ENCODE measurements around the gene NFIA.

The NFIA gene

GRCh38 chr1:61379693-61380092 lies 297.3 kb downstream of the NFIA start:
- peaks cover 19% of the 10 kb centered on the region for H3K36me3 ChIP-seq (ENCODE audit: low read depth)
- no peaks in the 10 kb centered on the region for H3K27me3 ChIP-seq (ENCODE audit: insufficient read depth, poor library complexity, severe bottlenecking)
- no peak overlapping the region for H3K27ac ChIP-seq (ENCODE audit: poor library complexity, severe bottlenecking)
- DNase-seq (ENCODE audit: low spot score) (no peak), ATAC-seq (ENCODE audit: low read depth) (no peak)
- TF ChIP-seq, protein P1, sequence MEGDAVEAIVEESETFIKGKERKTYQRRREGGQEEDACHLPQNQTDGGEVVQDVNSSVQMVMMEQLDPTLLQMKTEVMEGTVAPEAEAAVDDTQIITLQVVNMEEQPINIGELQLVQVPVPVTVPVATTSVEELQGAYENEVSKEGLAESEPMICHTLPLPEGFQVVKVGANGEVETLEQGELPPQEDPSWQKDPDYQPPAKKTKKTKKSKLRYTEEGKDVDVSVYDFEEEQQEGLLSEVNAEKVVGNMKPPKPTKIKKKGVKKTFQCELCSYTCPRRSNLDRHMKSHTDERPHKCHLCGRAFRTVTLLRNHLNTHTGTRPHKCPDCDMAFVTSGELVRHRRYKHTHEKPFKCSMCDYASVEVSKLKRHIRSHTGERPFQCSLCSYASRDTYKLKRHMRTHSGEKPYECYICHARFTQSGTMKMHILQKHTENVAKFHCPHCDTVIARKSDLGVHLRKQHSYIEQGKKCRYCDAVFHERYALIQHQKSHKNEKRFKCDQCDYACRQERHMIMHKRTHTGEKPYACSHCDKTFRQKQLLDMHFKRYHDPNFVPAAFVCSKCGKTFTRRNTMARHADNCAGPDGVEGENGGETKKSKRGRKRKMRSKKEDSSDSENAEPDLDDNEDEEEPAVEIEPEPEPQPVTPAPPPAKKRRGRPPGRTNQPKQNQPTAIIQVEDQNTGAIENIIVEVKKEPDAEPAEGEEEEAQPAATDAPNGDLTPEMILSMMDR (IDR thresholded peaks at IDR 0.05; ENCODE audit: poor library complexity, severe bottlenecking) = no peak
- H3K4me3 ChIP-seq (ENCODE audit: severe bottlenecking) = no peak overlapping the region
- no peaks in the 10 kb centered on the region for H3K9me3 ChIP-seq (ENCODE audit: severe bottlenecking)
- peaks cover 4% of the 10 kb centered on the region for H3K4me1 ChIP-seq (ENCODE audit: insufficient read depth, poor library complexity, severe bottlenecking)

GRCh38 chr1:61380561-61380960 lies 298.2 kb downstream of the NFIA start:
- TF ChIP-seq, protein P1 (IDR thresholded peaks at IDR 0.05; ENCODE audit: poor library complexity, severe bottlenecking) = no peak
- Histone ChIP-seq H3K4me1 (ENCODE audit: insufficient read depth, poor library complexity, severe bottlenecking) (no peaks in the 10 kb centered on the region), H3K9me3 (ENCODE audit: severe bottlenecking) (no peaks in the 10 kb centered on the region), H3K27me3 (ENCODE audit: insufficient read depth, poor library complexity, severe bottlenecking) (no peaks in the 10 kb centered on the region), H3K4me3 (ENCODE audit: severe bottlenecking) (no peak overlapping the region), H3K27ac (ENCODE audit: poor library complexity, severe bottlenecking) (no peak overlapping the region), H3K36me3 (ENCODE audit: low read depth) (peaks cover 20% of the 10 kb centered on the region)
- DNase-seq (ENCODE audit: low spot score) = no peak
- ATAC-seq (ENCODE audit: low read depth) = no peak

GRCh38 chr1:61386323-61386722 lies 304.0 kb downstream of the NFIA start:
- no peak for ATAC-seq (ENCODE audit: low read depth)
- Histone ChIP-seq H3K9me3 (ENCODE audit: severe bottlenecking) (no peaks in the 10 kb centered on the region), H3K27ac (ENCODE audit: poor library complexity, severe bottlenecking) (no peak overlapping the region), H3K27me3 (ENCODE audit: insufficient read depth, poor library complexity, severe bottlenecking) (no peaks in the 10 kb centered on the region), H3K4me1 (ENCODE audit: insufficient read depth, poor library complexity, severe bottlenecking) (no peaks in the 10 kb centered on the region), H3K4me3 (ENCODE audit: severe bottlenecking) (no peak overlapping the region), H3K36me3 (ENCODE audit: low read depth) (peaks cover 37% of the 10 kb centered on the region)
- TF ChIP-seq, protein P1 (IDR thresholded peaks at IDR 0.05; ENCODE audit: poor library complexity, severe bottlenecking) = no peak
- no peak for DNase-seq (ENCODE audit: low spot score)

- TF ChIP-seq, protein P1 (IDR thresholded peaks at IDR 0.05; ENCODE audit: poor library complexity, severe bottlenecking) = no peak
- H3K27ac ChIP-seq (ENCODE audit: poor library complexity, severe bottlenecking) = no peak overlapping the region
Measured at GRCh38 chr1:61386770-61387169, 304.4 kb downstream of the NFIA start.

DNA sequence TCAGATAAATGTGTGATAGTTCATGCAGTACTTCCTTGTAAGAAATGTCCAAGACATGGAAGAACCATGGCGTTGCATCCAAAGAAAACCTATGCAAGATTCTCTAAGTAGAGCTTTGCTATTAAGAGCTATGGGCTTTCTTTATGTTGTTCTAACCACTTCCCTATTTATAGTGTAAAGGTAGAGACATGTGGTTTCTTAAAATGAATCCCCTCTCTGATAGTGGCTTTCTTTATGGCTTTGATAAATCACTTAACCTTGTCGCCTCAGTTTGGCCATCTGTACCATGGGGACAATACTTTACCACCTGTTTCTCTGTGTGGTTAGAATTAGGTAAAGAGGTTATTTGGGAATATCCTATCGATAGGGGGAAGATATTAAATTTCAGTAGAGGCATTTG lies 305.5 kb downstream of the NFIA start:
- no peak for ATAC-seq (ENCODE audit: low read depth)

More at GRCh38 chr1:61386770-61387169, 304.4 kb downstream of the NFIA start:
- H3K4me3 ChIP-seq (ENCODE audit: severe bottlenecking) = no peak overlapping the region
- no peaks in the 10 kb centered on the region for H3K4me1 ChIP-seq (ENCODE audit: insufficient read depth, poor library complexity, severe bottlenecking)
- no peaks in the 10 kb centered on the region for H3K9me3 ChIP-seq (ENCODE audit: severe bottlenecking)
- no peaks in the 10 kb centered on the region for H3K27me3 ChIP-seq (ENCODE audit: insufficient read depth, poor library complexity, severe bottlenecking)
- no peak for ATAC-seq (ENCODE audit: low read depth)
- peaks cover 37% of the 10 kb centered on the region for H3K36me3 ChIP-seq (ENCODE audit: low read depth)
- no peak for DNase-seq (ENCODE audit: low spot score)

More for the DNA sequence above, 305.5 kb downstream of the NFIA start:
- Histone ChIP-seq H3K27ac (ENCODE audit: poor library complexity, severe bottlenecking) (no peak overlapping the region), H3K27me3 (ENCODE audit: insufficient read depth, poor library complexity, severe bottlenecking) (no peaks in the 10 kb centered on the region), H3K4me3 (ENCODE audit: severe bottlenecking) (no peak overlapping the region), H3K9me3 (ENCODE audit: severe bottlenecking) (no peaks in the 10 kb centered on the region), H3K36me3 (ENCODE audit: low read depth) (peaks cover 35% of the 10 kb centered on the region), H3K4me1 (ENCODE audit: insufficient read depth, poor library complexity, severe bottlenecking) (no peaks in the 10 kb centered on the region)
- no peak for DNase-seq (ENCODE audit: low spot score)
- TF ChIP-seq, protein P1 (IDR thresholded peaks at IDR 0.05; ENCODE audit: poor library complexity, severe bottlenecking) = no peak

All from RWPE2 (cell line).